ENCODE results near the gene CUX1.

CUX1 gene

GRCh38 chr7:102275123-102275703 lies 457.8 kb downstream of the CUX1 start:
- no peak for TF ChIP-seq FOXM1 (IDR thresholded peaks at IDR 0.05; ENCODE audit: borderline replicate concordance, low read depth)
- TF ChIP-seq RAD21 (IDR thresholded peaks at IDR 0.05; ENCODE audit: low read depth) = no peak
- TF ChIP-seq TEAD4 (IDR thresholded peaks at IDR 0.05) = no peak
- TF ChIP-seq TAF1 (IDR thresholded peaks at IDR 0.05; ENCODE audit: low read depth) = no peak

DNA sequence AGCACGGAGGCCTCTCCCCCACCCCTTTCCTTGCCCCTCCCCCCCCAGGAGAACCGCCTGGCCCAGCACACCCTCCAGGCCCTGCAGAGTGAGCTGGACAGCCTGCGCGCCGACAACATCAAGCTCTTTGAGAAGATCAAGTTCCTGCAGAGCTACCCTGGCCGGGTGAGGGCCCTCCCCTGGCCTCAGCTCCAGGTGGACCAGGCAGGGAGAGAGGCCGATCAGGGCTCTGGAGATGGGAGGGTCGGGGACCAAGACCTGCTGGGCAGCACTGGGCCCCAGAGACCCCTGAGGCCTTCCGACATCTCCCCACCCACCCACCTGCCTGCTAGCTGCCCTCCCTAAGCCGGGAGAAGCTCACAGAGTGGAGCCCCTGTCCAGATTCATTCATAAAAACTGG lies 460.5 kb downstream of the CUX1 start:
- TF ChIP-seq EGR1 (IDR thresholded peaks at IDR 0.05) (no peak), YY1 (IDR thresholded peaks at IDR 0.05; ENCODE audit: low read depth) (no peak), TEAD4 (IDR thresholded peaks at IDR 0.05) (no peak), TAF1 (IDR thresholded peaks at IDR 0.05; ENCODE audit: low read depth) (no peak), ZBTB7A (IDR thresholded peaks at IDR 0.05; ENCODE audit: low read depth) (no peak), RAD21 (IDR thresholded peaks at IDR 0.05; ENCODE audit: low read depth) (no peak), TCF12 (IDR thresholded peaks at IDR 0.05; ENCODE audit: low read depth) (no peak), CREB1 (IDR thresholded peaks at IDR 0.05; ENCODE audit: low read depth) (no peak), REST (IDR thresholded peaks at IDR 0.05; ENCODE audit: low read depth) (no peak), FOXM1 (IDR thresholded peaks at IDR 0.05; ENCODE audit: borderline replicate concordance, low read depth) (no peak)
- TF ChIP-seq, protein P1, sequence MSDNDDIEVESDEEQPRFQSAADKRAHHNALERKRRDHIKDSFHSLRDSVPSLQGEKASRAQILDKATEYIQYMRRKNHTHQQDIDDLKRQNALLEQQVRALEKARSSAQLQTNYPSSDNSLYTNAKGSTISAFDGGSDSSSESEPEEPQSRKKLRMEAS (IDR thresholded peaks at IDR 0.05) = no peak

DNA sequence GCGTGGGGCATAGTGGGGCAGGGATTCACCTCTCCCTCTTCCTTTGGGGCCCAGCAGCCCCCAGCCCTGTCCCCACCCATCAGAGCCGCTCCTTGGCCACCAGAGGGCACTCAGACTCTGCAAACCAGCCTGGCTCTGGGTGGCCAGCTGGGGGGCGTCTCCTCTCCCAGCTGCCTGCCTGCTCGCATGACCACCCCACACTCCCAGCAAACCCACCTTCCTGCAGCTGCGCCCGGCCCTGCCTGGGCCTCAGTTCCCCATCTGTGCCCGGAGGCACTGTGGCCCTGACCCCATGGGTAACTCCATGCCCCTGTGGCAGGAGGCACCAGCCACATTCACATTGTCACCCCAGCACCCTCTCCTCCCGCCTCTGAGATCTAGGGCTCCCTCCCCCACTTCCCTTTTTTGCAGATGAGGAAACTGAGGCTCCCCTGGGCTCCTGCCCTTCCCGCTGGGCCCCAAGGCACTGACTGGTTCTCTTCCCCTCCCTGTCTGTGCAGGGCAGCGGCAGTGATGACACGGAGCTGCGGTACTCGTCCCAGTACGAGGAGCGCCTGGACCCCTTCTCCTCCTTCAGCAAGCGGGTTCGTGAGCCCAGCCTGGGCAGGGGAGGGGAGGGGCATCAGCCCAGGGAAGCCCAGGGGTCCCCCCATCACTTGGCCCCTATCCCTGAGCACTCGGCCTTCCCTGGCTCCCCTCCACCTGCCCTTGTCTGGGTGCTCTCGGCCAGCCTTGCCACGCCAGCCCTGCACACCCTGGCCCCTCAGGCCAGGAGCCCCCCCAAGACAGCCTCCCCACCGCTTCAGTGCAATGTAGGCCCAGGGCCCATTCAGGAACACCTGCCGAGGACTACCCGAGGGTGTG lies 462.3 kb downstream of the CUX1 start:
- TF ChIP-seq ZBTB7A (IDR thresholded peaks at IDR 0.05; ENCODE audit: low read depth) (peak; percentile 93), CREB1 (IDR thresholded peaks at IDR 0.05; ENCODE audit: low read depth) (no peak), RAD21 (IDR thresholded peaks at IDR 0.05; ENCODE audit: low read depth) (peak; percentile 91)

DNA sequence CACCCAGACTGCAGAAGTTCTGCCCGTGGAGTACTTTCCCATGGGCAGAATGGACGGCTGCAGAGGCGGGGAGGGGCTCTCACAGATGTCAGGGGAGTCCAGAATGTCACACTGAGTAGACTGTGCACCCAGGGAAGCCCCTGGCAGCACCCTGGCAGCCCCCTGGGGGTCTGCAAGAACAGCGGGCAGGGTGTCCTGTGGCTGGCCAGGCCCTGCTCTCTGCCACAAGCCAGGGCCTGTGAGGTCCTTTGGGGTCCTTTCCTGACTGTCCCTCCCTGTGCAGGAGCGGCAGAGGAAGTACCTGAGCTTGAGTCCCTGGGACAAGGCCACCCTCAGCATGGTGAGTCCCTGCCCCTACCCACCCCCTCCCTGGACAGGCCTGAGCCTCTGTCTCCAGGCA lies 463.1 kb downstream of the CUX1 start:
- TF ChIP-seq YY1 (IDR thresholded peaks at IDR 0.05; ENCODE audit: low read depth) (no peak), REST (IDR thresholded peaks at IDR 0.05; ENCODE audit: low read depth) (no peak), CREB1 (IDR thresholded peaks at IDR 0.05; ENCODE audit: low read depth) (no peak), TCF12 (IDR thresholded peaks at IDR 0.05; ENCODE audit: low read depth) (no peak), EGR1 (IDR thresholded peaks at IDR 0.05) (no peak), TAF1 (IDR thresholded peaks at IDR 0.05; ENCODE audit: low read depth) (no peak)
- TF ChIP-seq, protein P1 (IDR thresholded peaks at IDR 0.05) = no peak
- TF ChIP-seq, protein P2, sequence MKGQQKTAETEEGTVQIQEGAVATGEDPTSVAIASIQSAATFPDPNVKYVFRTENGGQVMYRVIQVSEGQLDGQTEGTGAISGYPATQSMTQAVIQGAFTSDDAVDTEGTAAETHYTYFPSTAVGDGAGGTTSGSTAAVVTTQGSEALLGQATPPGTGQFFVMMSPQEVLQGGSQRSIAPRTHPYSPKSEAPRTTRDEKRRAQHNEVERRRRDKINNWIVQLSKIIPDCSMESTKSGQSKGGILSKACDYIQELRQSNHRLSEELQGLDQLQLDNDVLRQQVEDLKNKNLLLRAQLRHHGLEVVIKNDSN (IDR thresholded peaks at IDR 0.05) = no peak

DNA sequence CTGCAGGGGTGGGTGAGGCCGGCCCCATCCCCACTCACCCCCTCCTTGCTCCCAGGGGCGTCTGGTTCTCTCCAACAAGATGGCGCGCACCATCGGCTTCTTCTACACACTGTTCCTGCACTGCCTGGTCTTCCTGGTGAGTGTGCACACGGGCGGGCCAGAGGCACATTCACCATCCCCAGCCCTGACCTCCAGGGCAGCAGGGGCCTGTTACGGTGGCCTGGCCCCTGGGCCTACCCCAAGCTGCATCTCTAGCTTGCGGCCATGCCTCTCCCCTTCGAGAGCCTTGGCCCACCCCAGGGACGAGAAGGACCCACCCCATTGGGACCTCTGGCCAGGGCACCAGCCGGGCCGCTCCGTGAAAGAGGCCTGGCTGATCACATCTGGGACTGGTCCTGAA lies 464.4 kb downstream of the CUX1 start:
- TF ChIP-seq EP300 (IDR thresholded peaks at IDR 0.05; ENCODE audit: borderline replicate concordance) (no peak), YY1 (IDR thresholded peaks at IDR 0.05; ENCODE audit: low read depth) (no peak), ZBTB7A (IDR thresholded peaks at IDR 0.05; ENCODE audit: low read depth) (no peak), REST (IDR thresholded peaks at IDR 0.05; ENCODE audit: low read depth) (no peak), TEAD4 (IDR thresholded peaks at IDR 0.05) (no peak), TAF1 (IDR thresholded peaks at IDR 0.05; ENCODE audit: low read depth) (no peak), FOXM1 (IDR thresholded peaks at IDR 0.05; ENCODE audit: borderline replicate concordance, low read depth) (no peak), TCF12 (IDR thresholded peaks at IDR 0.05; ENCODE audit: low read depth) (no peak), CEBPB (IDR thresholded peaks at IDR 0.05) (no peak), CREB1 (IDR thresholded peaks at IDR 0.05; ENCODE audit: low read depth) (no peak), RAD21 (IDR thresholded peaks at IDR 0.05; ENCODE audit: low read depth) (no peak), EGR1 (IDR thresholded peaks at IDR 0.05) (no peak), NFIC (IDR thresholded peaks at IDR 0.05) (no peak)
- TF ChIP-seq, protein P2 (IDR thresholded peaks at IDR 0.05) = no peak
- TF ChIP-seq, protein P1 (IDR thresholded peaks at IDR 0.05) = no peak
